Tibial nerve (tissue), 4 donors: ENCODE measurements around the gene TXN2. TPM values are rescaled to one million over a fixed set of nuclear protein-coding genes. Genes with fewer than 3 reads are reported as not detected.
A peak's percentile ranks its signal among the peaks of the same experiment; 100 is the strongest.

Experiments
- DNase-seq, 2 donors: peaks; one replicate each; pipeline ENCODE4 v3.0.0-alpha.2; 2019; ENCODE audit warnings: low spot score in 2 of 2
- H3K27ac ChIP-seq, 4 donors: fragments of 200-600 bp; sonication (generic) in 3 of 4; one replicate each; pipeline ENCODE4 v1.5.1; 2017 to 2019; ENCODE audit warnings: mild to moderate bottlenecking in 1 of 4
- H3K27me3 ChIP-seq, 2 donors: fragments of 200-600 bp; sonication (generic) in 1 of 2; one replicate each; pipeline versions ENCODE4 v1.5.1 to v1.6.0; 2017 to 2019
- H3K36me3 ChIP-seq, 3 donors: fragments of 200-600 bp; sonication (generic); one replicate each; pipeline ENCODE4 v1.5.1; 2018 to 2019
- H3K4me1 ChIP-seq, 4 donors: fragments of 200-600 bp; sonication (generic) in 3 of 4; one replicate each; pipeline ENCODE4 v1.5.1; 2017 to 2019
- H3K4me3 ChIP-seq, 4 donors: fragments of 200-600 bp; sonication (generic) in 3 of 4; one replicate each; pipeline ENCODE4 v1.5.1; 2017 to 2019; ENCODE audit warnings: mild to moderate bottlenecking in 1 of 4, moderate library complexity in 1 of 4
- H3K9me3 ChIP-seq, 4 donors: fragments of 200-600 bp; sonication (generic) in 3 of 4; one replicate each; pipeline ENCODE4 v1.5.1; 2017 to 2019
- CTCF ChIP-seq, 5 experiments: fragments of 200-600 bp in 3 of 5; fragments of 450-650 bp in 2 of 5; sonication (generic) in 3 of 5; IDR thresholded peaks; one replicate each; pipeline ENCODE4 v1.5.1; 2016 to 2019; ENCODE audit warnings: antibody characterized with exemption in 5 of 5, mild to moderate bottlenecking in 3 of 5, moderate library complexity in 2 of 5
- EP300 ChIP-seq, 2 donors: sonication (generic); formaldehyde crosslinking; IDR thresholded peaks; one replicate each; pipeline ENCODE4 v1.6.1; 2017; ENCODE audit warnings: antibody characterized with exemption in 2 of 2, mild to moderate bottlenecking in 1 of 2
- POLR2A ChIP-seq, 2 donors: fragments of 450-650 bp; IDR thresholded peaks; one replicate each; pipeline ENCODE4 v1.6.1; 2017; ENCODE audit warnings: antibody characterized with exemption in 2 of 2, mild to moderate bottlenecking in 2 of 2, moderate library complexity in 2 of 2
- whole genome bisulfite sequencing, 2 donors: methylation state at CpG; one replicate each; pipeline ENCODE4 v1.1.5; 2018; 5-methylcytosine and 5-hydroxymethylcytosine counted together
- total RNA-seq, 4 donors: library from RNA; depleted of rRNA; stranded (reverse); fragments of >200 nt; gene quantifications; one replicate each; pipeline ENCODE4 v1.1.0, GENCODE V29; 2016

Gene TXN2
- 10 to 100 TPM; 50.4 to 83.5 (median 68.0) TPM for total RNA-seq

GRCh38 chr22:36481393-36482168, at the start of gene TXN2:
Gene TXN2 (minus strand): TSS chr22:36481640. CDS start chr22:36480837, 803 bp downstream.
- Histone ChIP-seq H3K9me3 (no peaks in the 10 kb centered on the region), H3K36me3 (peaks cover under 1 to 37% (median 3%) of the 10 kb centered on the region in 3 donors), H3K27ac (peak within 1 kb of the TSS; percentile 76 to 99 (median 98)), H3K27me3 (no peaks in the 10 kb centered on the region), H3K4me1 (peaks cover 0 to 35% (median 13%) of the 10 kb centered on the region in 4 donors), H3K4me3 (peak within 1 kb of the TSS; percentile 62 to 94 (median 90))
- DNase-seq: peak; percentile 96 to 97
- TF ChIP-seq CTCF (IDR thresholded peaks at IDR 0.05) (no peak), POLR2A (IDR thresholded peaks at IDR 0.05) (peak; percentile 31 to 75), EP300 (IDR thresholded peaks at IDR 0.05) (peak; percentile 87 to 90)
- WGBS, 2 donors: 0 to 1% methylated on average over 62 of the region's 62 CpGs

GRCh38 chr22:36528795-36529751, 47.6 kb upstream of the TXN2 start, which contains the start of gene EIF3D:
Gene EIF3D (minus strand): TSS chr22:36529166. CDS start chr22:36526121, 3,045 bp downstream.
- H3K27me3 ChIP-seq: no peaks in the 10 kb centered on the region
- H3K4me1 ChIP-seq: peaks cover 0 to 20% (median 10%) of the 10 kb centered on the region in 4 donors
- peaks cover 0 to 36% (median 18%) of the 10 kb centered on the region in 3 donors for H3K36me3 ChIP-seq
- DNase-seq: peak; percentile 95 to 96
- H3K27ac ChIP-seq: peak within 1 kb of the TSS; percentile 84 to 96 (median 93)
- H3K4me3 ChIP-seq: peak within 1 kb of the TSS; percentile 72 to 94 (median 84)
- WGBS, 2 donors: 0% methylated on average over 40 to 57 of the region's 82 CpGs
- H3K9me3 ChIP-seq: no peaks in the 10 kb centered on the region
- peak; percentile 90 to 98 for TF ChIP-seq EP300 (IDR thresholded peaks at IDR 0.05)
- peak in 3 of 5 experiments; percentile 12 to 57 (median 48) for TF ChIP-seq CTCF (IDR thresholded peaks at IDR 0.05)
- TF ChIP-seq POLR2A (IDR thresholded peaks at IDR 0.05): peak; percentile 5 to 54

GRCh38 chr22:36528341-36528740, 46.9 kb upstream of the TXN2 start:
- H3K4me1 ChIP-seq: peaks cover 0 to 20% (median 10%) of the 10 kb centered on the region in 4 donors
- no peak for DNase-seq
- H3K27ac ChIP-seq: peak overlapping the region; percentile 84 to 96 (median 93)
- H3K27me3 ChIP-seq: no peaks in the 10 kb centered on the region
- 5 to 7% methylated on average over 8 of the region's 8 CpGs for WGBS, 2 donors
- TF ChIP-seq EP300 (IDR thresholded peaks at IDR 0.05) (no peak), CTCF (IDR thresholded peaks at IDR 0.05) (no peak), POLR2A (IDR thresholded peaks at IDR 0.05) (no peak)
- H3K4me3 ChIP-seq: peak overlapping the region; percentile 72 to 94 (median 84)
- H3K9me3 ChIP-seq: no peaks in the 10 kb centered on the region
- peaks cover 0 to 43% (median 26%) of the 10 kb centered on the region in 3 donors for H3K36me3 ChIP-seq

GRCh38 chr22:36522662-36523061, 41.2 kb upstream of the TXN2 start:
- no peak overlapping the region for H3K4me3 ChIP-seq
- H3K36me3 ChIP-seq: peaks cover 2 to 100% (median 60%) of the 10 kb centered on the region in 3 donors
- no peak overlapping the region for H3K27ac ChIP-seq
- no peak for TF ChIP-seq POLR2A (IDR thresholded peaks at IDR 0.05)
- TF ChIP-seq EP300 (IDR thresholded peaks at IDR 0.05): no peak
- TF ChIP-seq CTCF (IDR thresholded peaks at IDR 0.05): no peak
- no peaks in the 10 kb centered on the region for H3K27me3 ChIP-seq
- DNase-seq: no peak
- 87 to 95% methylated on average over 6 of the region's 6 CpGs for WGBS, 2 donors
- H3K9me3 ChIP-seq: no peaks in the 10 kb centered on the region
- H3K4me1 ChIP-seq: peaks cover 0 to 8% (median 3%) of the 10 kb centered on the region in 4 donors
